HepG2 (cell line): Measurements from ENCODE around the gene ALDH1A1. TPM values are rescaled to one million over a fixed set of nuclear protein-coding genes. Genes with fewer than 3 reads are reported as not detected.

Source experiments
- DMAP1 ChIP-seq: IDR thresholded peaks from 2 replicates; pipeline ENCODE4 v1.6.1; 2016
- HNF4A ChIP-seq: sonication (generic); formaldehyde crosslinking; IDR thresholded peaks from 2 replicates; pipeline ENCODE4 v1.4.0; 2020; ENCODE audit warnings: missing genetic modification reagents
- HNRNPL ChIP-seq: fragments of 200-400 bp; formaldehyde crosslinking; IDR thresholded peaks from 2 replicates; pipeline ENCODE4 v1.6.1; 2017; ENCODE audit warnings: mild to moderate bottlenecking, low read depth, low read length
- ISL2 ChIP-seq: sonication (generic); formaldehyde crosslinking; IDR thresholded peaks from 2 replicates; pipeline ENCODE4 v1.5.0; 2020; ENCODE audit warnings: missing genetic modification reagents
- JUN ChIP-seq: sonication (generic); formaldehyde crosslinking; IDR thresholded peaks from 2 replicates; pipeline ENCODE4 v1.4.0; 2020; ENCODE audit warnings: mild to moderate bottlenecking, missing genetic modification reagents
- KAT8 ChIP-seq: IDR thresholded peaks from 2 replicates; pipeline ENCODE4 v1.6.1; 2016; ENCODE audit warnings: missing genetic modification reagents, missing compliant biosample characterization
- KLF16 ChIP-seq, 2 experiments: sonication (generic) in 1 of 2; formaldehyde crosslinking in 1 of 2; IDR thresholded peaks; 2 replicates each; pipeline versions ENCODE4 v1.6.1 to v1.8.0; 2016 to 2023; ENCODE audit warnings: missing genetic modification reagents in 2 of 2, missing compliant biosample characterization in 1 of 2
- MAFK ChIP-seq, 2 experiments: IDR thresholded peaks in 1 of 2; conservative IDR thresholded peaks in 1 of 2; 2 replicates each; pipeline ENCODE4 v1.6.1; 2011; ENCODE audit warnings: improper control_type of control experiment in 2 of 2, low read length in 2 of 2
- TCF7 ChIP-seq: sonication (generic); IDR thresholded peaks from 2 replicates; pipeline ENCODE4 v1.6.1; 2016; ENCODE audit warnings: antibody characterized with exemption, low read depth
- ZFY ChIP-seq: sonication (generic); formaldehyde crosslinking; IDR thresholded peaks from 2 replicates; pipeline ENCODE4 v1.4.0; 2020; ENCODE audit warnings: missing genetic modification reagents
- polyA plus RNA-seq, 8 experiments: library from polyadenylated mRNA; depleted of rRNA in 3 of 8; stranded (reverse) in 7 of 8; unstranded in 1 of 8; fragments of >200 nt; fragmentation: Illumina TruSeq in 4 of 8; extraction: Trizol in 4 of 8; gene quantifications; 2 replicates each; pipeline versions ENCODE4 v1.2.1 to v1.2.3, GENCODE V29; 2011 to 2016; ENCODE audit warnings: low read depth in 4 of 8, missing spikeins in 1 of 8, mixed read lengths in 1 of 8; ENCODE audit not compliant: insufficient read depth in 1 of 8
- total RNA-seq, 5 experiments: library from RNA; depleted of rRNA; stranded (reverse); fragments of >200 nt; fragmentation: Illumina TruSeq; extraction: Trizol; gene quantifications; 2 replicates each; pipeline ENCODE4 v1.2.3, GENCODE V29; 2016; ENCODE audit warnings: low read depth in 1 of 5
- TF ChIP-seq, protein P1 (sequence below): sonication (generic); formaldehyde crosslinking; conservative IDR thresholded peaks from 2 replicates; pipeline ENCODE4 v1.4.0; 2020; ENCODE audit warnings: mild to moderate bottlenecking, missing genetic modification reagents, moderate library complexity
- TF ChIP-seq, protein P2 (sequence below): IDR thresholded peaks from 2 replicates; pipeline ENCODE4 v1.6.1; 2016; ENCODE audit warnings: mild to moderate bottlenecking
- TF ChIP-seq, protein P3 (sequence below): sonication (generic); formaldehyde crosslinking; IDR thresholded peaks from 2 replicates; pipeline ENCODE4 v1.5.1; 2020; ENCODE audit warnings: mild to moderate bottlenecking, missing genetic modification reagents, moderate library complexity
- TF ChIP-seq, protein P4 (sequence below): sonication (generic); formaldehyde crosslinking; IDR thresholded peaks from 2 replicates; pipeline ENCODE4 v1.4.0; 2020; ENCODE audit warnings: missing genetic modification reagents
- TF ChIP-seq, protein P5 (sequence below): sonication (generic); formaldehyde crosslinking; IDR thresholded peaks from 2 replicates; pipeline ENCODE4 v1.4.0; 2020; ENCODE audit warnings: missing genetic modification reagents, mild to moderate bottlenecking, borderline replicate concordance

The ALDH1A1 gene
- total and polyA plus RNA-seq, 2 of the 13 experiments (the other 11 are each of a cell fraction or from before 2014, with no cell fraction given): 88.2 to 439 TPM

DNA sequence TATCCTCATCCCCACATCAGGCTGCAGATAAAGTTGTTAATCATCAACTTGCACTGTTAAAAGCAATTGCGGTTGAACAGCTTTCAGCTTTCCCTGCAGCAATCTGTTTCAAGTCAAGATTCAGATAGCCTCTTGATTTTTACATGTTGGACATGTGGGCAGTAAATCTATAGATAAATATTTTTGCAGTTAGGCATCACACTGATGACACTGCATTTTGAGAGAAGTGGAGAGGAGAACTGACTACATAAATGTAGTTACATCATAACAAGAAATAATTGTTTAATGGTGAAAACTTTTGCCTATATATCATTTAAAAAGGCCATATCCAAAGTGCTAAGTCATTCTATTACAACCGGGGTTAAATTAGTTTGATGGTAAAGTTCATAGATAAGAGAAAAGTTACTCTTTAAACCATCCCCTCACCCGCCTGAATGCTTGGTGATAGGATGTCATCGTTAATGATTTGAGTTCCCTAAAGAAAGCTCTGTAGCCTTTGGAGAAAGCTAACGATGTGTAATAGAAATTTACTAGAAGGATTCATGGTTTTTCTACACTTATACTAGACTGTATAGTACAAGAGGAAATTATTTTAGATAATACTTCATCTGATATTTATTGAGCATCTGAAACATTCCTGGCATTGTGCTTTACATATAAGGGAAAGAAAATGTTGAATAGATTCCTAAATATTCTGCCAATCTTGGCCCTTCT, 30.8 kb upstream of the ALDH1A1 start (continued):
- TF ChIP-seq, protein P1, sequence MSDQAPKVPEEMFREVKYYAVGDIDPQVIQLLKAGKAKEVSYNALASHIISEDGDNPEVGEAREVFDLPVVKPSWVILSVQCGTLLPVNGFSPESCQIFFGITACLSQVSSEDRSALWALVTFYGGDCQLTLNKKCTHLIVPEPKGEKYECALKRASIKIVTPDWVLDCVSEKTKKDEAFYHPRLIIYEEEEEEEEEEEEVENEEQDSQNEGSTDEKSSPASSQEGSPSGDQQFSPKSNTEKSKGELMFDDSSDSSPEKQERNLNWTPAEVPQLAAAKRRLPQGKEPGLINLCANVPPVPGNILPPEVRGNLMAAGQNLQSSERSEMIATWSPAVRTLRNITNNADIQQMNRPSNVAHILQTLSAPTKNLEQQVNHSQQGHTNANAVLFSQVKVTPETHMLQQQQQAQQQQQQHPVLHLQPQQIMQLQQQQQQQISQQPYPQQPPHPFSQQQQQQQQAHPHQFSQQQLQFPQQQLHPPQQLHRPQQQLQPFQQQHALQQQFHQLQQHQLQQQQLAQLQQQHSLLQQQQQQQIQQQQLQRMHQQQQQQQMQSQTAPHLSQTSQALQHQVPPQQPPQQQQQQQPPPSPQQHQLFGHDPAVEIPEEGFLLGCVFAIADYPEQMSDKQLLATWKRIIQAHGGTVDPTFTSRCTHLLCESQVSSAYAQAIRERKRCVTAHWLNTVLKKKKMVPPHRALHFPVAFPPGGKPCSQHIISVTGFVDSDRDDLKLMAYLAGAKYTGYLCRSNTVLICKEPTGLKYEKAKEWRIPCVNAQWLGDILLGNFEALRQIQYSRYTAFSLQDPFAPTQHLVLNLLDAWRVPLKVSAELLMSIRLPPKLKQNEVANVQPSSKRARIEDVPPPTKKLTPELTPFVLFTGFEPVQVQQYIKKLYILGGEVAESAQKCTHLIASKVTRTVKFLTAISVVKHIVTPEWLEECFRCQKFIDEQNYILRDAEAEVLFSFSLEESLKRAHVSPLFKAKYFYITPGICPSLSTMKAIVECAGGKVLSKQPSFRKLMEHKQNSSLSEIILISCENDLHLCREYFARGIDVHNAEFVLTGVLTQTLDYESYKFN (CRISPR knock-in tag): peak; percentile 79
- TF ChIP-seq, protein P2, sequence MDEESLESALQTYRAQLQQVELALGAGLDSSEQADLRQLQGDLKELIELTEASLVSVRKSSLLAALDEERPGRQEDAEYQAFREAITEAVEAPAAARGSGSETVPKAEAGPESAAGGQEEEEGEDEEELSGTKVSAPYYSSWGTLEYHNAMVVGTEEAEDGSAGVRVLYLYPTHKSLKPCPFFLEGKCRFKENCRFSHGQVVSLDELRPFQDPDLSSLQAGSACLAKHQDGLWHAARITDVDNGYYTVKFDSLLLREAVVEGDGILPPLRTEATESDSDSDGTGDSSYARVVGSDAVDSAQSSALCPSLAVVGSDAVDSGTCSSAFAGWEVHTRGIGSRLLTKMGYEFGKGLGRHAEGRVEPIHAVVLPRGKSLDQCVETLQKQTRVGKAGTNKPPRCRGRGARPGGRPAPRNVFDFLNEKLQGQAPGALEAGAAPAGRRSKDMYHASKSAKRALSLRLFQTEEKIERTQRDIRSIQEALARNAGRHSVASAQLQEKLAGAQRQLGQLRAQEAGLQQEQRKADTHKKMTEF (CRISPR knock-in tag): 0 out of 2 replicates have a peak, but pooled peaks have one; percentile 6
- TF ChIP-seq, protein P3, sequence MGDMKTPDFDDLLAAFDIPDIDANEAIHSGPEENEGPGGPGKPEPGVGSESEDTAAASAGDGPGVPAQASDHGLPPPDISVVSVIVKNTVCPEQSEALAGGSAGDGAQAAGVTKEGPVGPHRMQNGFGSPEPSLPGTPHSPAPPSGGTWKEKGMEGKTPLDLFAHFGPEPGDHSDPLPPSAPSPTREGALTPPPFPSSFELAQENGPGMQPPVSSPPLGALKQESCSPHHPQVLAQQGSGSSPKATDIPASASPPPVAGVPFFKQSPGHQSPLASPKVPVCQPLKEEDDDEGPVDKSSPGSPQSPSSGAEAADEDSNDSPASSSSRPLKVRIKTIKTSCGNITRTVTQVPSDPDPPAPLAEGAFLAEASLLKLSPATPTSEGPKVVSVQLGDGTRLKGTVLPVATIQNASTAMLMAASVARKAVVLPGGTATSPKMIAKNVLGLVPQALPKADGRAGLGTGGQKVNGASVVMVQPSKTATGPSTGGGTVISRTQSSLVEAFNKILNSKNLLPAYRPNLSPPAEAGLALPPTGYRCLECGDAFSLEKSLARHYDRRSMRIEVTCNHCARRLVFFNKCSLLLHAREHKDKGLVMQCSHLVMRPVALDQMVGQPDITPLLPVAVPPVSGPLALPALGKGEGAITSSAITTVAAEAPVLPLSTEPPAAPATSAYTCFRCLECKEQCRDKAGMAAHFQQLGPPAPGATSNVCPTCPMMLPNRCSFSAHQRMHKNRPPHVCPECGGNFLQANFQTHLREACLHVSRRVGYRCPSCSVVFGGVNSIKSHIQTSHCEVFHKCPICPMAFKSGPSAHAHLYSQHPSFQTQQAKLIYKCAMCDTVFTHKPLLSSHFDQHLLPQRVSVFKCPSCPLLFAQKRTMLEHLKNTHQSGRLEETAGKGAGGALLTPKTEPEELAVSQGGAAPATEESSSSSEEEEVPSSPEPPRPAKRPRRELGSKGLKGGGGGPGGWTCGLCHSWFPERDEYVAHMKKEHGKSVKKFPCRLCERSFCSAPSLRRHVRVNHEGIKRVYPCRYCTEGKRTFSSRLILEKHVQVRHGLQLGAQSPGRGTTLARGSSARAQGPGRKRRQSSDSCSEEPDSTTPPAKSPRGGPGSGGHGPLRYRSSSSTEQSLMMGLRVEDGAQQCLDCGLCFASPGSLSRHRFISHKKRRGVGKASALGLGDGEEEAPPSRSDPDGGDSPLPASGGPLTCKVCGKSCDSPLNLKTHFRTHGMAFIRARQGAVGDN (CRISPR knock-in tag): no peak
- TF ChIP-seq DMAP1: 0 out of 2 replicates have a peak, but pooled peaks have one; percentile 22
- TF ChIP-seq MAFK (conservative IDR thresholded peaks at IDR 0.05 in 1 of 2, IDR thresholded peaks at IDR 0.05 in 1 of 2; ENCODE audit: low read length in 2 of 2): peak; percentile 53 to 59; a peak in 3 of 4 replicates
- TF ChIP-seq HNF4A (CRISPR knock-in tag): peak; percentile 45
- TF ChIP-seq JUN (CRISPR knock-in tag): peak; percentile 82
- peak in 1 of 2 experiments; percentile 3; a peak in 1 of 4 replicates for TF ChIP-seq KLF16 (CRISPR knock-in tag; IDR thresholded peaks at IDR 0.05)
- TF ChIP-seq HNRNPL: no peak
- TF ChIP-seq, protein P4, sequence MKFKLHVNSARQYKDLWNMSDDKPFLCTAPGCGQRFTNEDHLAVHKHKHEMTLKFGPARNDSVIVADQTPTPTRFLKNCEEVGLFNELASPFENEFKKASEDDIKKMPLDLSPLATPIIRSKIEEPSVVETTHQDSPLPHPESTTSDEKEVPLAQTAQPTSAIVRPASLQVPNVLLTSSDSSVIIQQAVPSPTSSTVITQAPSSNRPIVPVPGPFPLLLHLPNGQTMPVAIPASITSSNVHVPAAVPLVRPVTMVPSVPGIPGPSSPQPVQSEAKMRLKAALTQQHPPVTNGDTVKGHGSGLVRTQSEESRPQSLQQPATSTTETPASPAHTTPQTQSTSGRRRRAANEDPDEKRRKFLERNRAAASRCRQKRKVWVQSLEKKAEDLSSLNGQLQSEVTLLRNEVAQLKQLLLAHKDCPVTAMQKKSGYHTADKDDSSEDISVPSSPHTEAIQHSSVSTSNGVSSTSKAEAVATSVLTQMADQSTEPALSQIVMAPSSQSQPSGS: peak; percentile 81; the same call in 1 of the 2 replicates
- TF ChIP-seq, protein P5, sequence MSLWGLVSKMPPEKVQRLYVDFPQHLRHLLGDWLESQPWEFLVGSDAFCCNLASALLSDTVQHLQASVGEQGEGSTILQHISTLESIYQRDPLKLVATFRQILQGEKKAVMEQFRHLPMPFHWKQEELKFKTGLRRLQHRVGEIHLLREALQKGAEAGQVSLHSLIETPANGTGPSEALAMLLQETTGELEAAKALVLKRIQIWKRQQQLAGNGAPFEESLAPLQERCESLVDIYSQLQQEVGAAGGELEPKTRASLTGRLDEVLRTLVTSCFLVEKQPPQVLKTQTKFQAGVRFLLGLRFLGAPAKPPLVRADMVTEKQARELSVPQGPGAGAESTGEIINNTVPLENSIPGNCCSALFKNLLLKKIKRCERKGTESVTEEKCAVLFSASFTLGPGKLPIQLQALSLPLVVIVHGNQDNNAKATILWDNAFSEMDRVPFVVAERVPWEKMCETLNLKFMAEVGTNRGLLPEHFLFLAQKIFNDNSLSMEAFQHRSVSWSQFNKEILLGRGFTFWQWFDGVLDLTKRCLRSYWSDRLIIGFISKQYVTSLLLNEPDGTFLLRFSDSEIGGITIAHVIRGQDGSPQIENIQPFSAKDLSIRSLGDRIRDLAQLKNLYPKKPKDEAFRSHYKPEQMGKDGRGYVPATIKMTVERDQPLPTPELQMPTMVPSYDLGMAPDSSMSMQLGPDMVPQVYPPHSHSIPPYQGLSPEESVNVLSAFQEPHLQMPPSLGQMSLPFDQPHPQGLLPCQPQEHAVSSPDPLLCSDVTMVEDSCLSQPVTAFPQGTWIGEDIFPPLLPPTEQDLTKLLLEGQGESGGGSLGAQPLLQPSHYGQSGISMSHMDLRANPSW (CRISPR knock-in tag): no peak
- peak; percentile 16; the same call in 1 of the 2 replicates for TF ChIP-seq TCF7
- no peak for TF ChIP-seq ZFY (CRISPR knock-in tag)
- TF ChIP-seq ISL2 (CRISPR knock-in tag): 0 out of 2 replicates have a peak, but pooled peaks have one; percentile 61
- TF ChIP-seq KAT8 (CRISPR knock-in tag): 0 out of 2 replicates have a peak, but pooled peaks have one; percentile 32
